Measurements from ENCODE around the gene P4HTM.

- TF ChIP-seq, protein P1, sequence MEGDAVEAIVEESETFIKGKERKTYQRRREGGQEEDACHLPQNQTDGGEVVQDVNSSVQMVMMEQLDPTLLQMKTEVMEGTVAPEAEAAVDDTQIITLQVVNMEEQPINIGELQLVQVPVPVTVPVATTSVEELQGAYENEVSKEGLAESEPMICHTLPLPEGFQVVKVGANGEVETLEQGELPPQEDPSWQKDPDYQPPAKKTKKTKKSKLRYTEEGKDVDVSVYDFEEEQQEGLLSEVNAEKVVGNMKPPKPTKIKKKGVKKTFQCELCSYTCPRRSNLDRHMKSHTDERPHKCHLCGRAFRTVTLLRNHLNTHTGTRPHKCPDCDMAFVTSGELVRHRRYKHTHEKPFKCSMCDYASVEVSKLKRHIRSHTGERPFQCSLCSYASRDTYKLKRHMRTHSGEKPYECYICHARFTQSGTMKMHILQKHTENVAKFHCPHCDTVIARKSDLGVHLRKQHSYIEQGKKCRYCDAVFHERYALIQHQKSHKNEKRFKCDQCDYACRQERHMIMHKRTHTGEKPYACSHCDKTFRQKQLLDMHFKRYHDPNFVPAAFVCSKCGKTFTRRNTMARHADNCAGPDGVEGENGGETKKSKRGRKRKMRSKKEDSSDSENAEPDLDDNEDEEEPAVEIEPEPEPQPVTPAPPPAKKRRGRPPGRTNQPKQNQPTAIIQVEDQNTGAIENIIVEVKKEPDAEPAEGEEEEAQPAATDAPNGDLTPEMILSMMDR (IDR thresholded peaks at IDR 0.05; ENCODE audit: insufficient read depth, low read depth, low read length) = no peak
- TF ChIP-seq EZH2 (IDR thresholded peaks at IDR 0.05; ENCODE audit: insufficient read depth, low read length) = no peak
These were observed 780 bp upstream of the P4HTM start for GRCh38 chr3:48989126-48989795.
